GM12865 (cell line): Measurements from ENCODE around the gene AARS1.
"Not testable (repeated sequence)": the region's sequence is repeated elsewhere in the genome, so short reads cannot be mapped to it uniquely, and the experiment has no call there.

Experiments
- DNase-seq: peaks from one replicate; pipeline ENCODE4 v3.0.0; 2010; ENCODE audit warnings: low read depth
- H3K4me3 ChIP-seq: 2 replicates; pipeline ENCODE4 v1.5.1; 2011; ENCODE audit warnings: mild to moderate bottlenecking, low read depth, low read length, control low read depth
- CTCF ChIP-seq: IDR thresholded peaks from 2 replicates; pipeline ENCODE4 v1.5.1; 2011; ENCODE audit warnings: low read length, control low read depth, low read depth, inconsistent platforms; ENCODE audit not compliant: insufficient read depth; ENCODE audit errors: missing control alignments

The AARS1 gene

DNA sequence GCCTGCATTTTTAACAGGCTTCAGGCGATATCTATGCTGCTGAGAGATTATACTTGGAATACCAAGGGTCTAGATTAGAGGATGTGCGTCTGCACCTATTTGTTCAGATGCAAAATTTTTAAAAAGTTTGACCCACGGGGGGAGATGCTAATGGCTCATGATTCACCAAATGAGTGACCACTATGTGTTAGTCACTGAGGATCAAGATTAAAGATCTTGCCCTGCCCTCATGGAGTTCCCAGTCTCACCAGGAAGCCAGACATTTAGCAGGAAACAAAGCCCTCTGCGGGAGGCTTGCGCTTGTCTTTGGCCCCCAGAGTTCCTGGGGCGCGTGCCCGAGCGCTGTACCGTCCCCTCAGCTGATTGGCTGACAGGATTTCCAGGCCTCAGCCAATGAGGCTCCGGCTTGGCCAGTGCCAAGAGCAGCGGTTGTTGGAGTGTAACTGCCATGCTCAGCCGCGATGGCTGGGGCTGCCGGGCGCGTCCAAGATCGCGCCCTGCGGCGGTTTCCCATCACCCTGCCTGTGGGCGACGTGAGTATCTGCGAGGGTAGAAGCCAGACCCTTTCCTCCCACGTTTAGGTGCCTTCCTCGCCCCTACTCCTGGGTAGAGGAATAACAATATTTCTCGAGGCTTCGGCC, 5.2 kb upstream of the AARS1 start:
- no peak overlapping the region for H3K4me3 ChIP-seq
- no peak for DNase-seq
- no peak for TF ChIP-seq CTCF

- H3K4me3 ChIP-seq, DNase-seq: not testable (repeated sequence)
Observed at GRCh38 chr16:70292148-70292547, 2.8 kb upstream of the AARS1 start.

GRCh38 chr16:70290949-70291519, 1.7 kb upstream of the AARS1 start:
- H3K4me3 ChIP-seq: no peak overlapping the region
- TF ChIP-seq CTCF: no peak
- no peak for DNase-seq

- not testable (repeated sequence) for DNase-seq
- H3K4me3 ChIP-seq: peak overlapping the region; percentile 88
Observed at GRCh38 chr16:70287304-70287971, 1.9 kb downstream of the AARS1 start.

GRCh38 chr16:70276392-70276791, 12.9 kb downstream of the AARS1 start:
- TF ChIP-seq CTCF: no peak
- no peak overlapping the region for H3K4me3 ChIP-seq
- DNase-seq: no peak

GRCh38 chr16:70271696-70272095, 17.6 kb downstream of the AARS1 start:
- H3K4me3 ChIP-seq: no peak overlapping the region
- TF ChIP-seq CTCF: no peak
- DNase-seq: no peak

DNA sequence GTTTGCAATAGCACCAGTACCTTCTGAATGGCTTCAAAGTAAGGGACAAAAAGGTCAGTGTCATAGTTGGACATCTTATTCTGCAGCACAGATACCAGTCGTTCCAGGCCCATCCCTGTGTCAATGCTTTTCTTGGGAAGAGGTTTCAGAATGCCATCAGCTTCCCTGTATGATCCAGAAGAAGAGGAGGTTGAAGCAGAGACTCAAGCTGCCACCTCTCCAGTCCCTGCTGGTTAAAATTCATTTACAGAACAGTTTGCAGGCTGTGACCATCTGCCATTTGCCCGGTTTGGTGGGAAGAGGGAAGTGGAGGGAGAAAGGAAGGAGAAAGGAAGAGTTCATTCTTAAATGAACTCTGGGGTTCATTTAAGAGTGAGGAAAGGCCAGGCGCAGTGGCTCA, 19.1 kb downstream of the AARS1 start:
- TF ChIP-seq CTCF: no peak
- H3K4me3 ChIP-seq: no peak overlapping the region
- DNase-seq: no peak

GRCh38 chr16:70269471-70269870, 19.8 kb downstream of the AARS1 start:
- TF ChIP-seq CTCF: no peak
- no peak overlapping the region for H3K4me3 ChIP-seq
- DNase-seq: no peak

- not testable (repeated sequence) for DNase-seq, H3K4me3 ChIP-seq
Observed at GRCh38 chr16:70267922-70268321, 21.4 kb downstream of the AARS1 start.
